Mesodermal cell (in vitro differentiated cells): ENCODE results near the gene SLC16A6.
"Not testable (repeated sequence)": the region's sequence is repeated elsewhere in the genome, so short reads cannot be mapped to it uniquely, and the experiment has no call there.

ENCODE experiments used
- H3K27ac ChIP-seq: 2 replicates; pipeline ENCODE4 v1.7.0; 2013; ENCODE audit warnings: mild to moderate bottlenecking, low read depth, low read length, moderate library complexity; ENCODE audit not compliant: severe bottlenecking
- H3K36me3 ChIP-seq: 2 replicates; pipeline ENCODE4 v1.7.1; 2013; ENCODE audit warnings: mild to moderate bottlenecking, low read length, moderate library complexity; ENCODE audit not compliant: control insufficient read depth, insufficient read depth
- H3K4me1 ChIP-seq: one replicate; pipeline ENCODE4 v1.7.1; 2013; ENCODE audit warnings: mild to moderate bottlenecking, low read length; ENCODE audit not compliant: insufficient read depth, control insufficient read depth, poor library complexity, severe bottlenecking
- H3K4me3 ChIP-seq: 2 replicates; pipeline ENCODE4 v1.7.0; 2013; ENCODE audit warnings: low read length, control low read depth, mild to moderate bottlenecking; ENCODE audit not compliant: insufficient read depth, poor library complexity, severe bottlenecking; ENCODE audit errors: extremely low read depth
- H3K9me3 ChIP-seq: 2 replicates; pipeline ENCODE4 v1.7.1; 2013; ENCODE audit warnings: mild to moderate bottlenecking, low read length, moderate library complexity; ENCODE audit not compliant: control insufficient read depth
- WGBS, 2 experiments: methylation state at CpG; one replicate each; pipeline ENCODE4 v1.1.5; 2013; ENCODE audit warnings: missing lambda C conversion rate in 2 of 2; ENCODE audit not compliant: insufficient coverage in 2 of 2; 5-methylcytosine and 5-hydroxymethylcytosine counted together

SLC16A6 gene

GRCh38 chr17:68309066-68309670, 18.2 kb upstream of the SLC16A6 start:
- H3K4me1 ChIP-seq, H3K27ac ChIP-seq, H3K4me3 ChIP-seq, H3K9me3 ChIP-seq, H3K36me3 ChIP-seq: not testable (repeated sequence)
- 92 to 95% methylated on average over 13 to 27 of the region's 28 CpGs for WGBS, 2 experiments

GRCh38 chr17:68308486-68308885, 17.6 kb upstream of the SLC16A6 start:
- H3K27ac ChIP-seq, H3K4me3 ChIP-seq: not testable (repeated sequence)
- WGBS, 2 experiments = 87% methylated on average over 3 of the region's 7 CpGs; no CpG with 5 or more reads in 1 of the 2 experiments

GRCh38 chr17:68307443-68307842, 16.5 kb upstream of the SLC16A6 start:
- Histone ChIP-seq H3K27ac (no peak overlapping the region), H3K9me3 (no peaks in the 10 kb centered on the region)

More at GRCh38 chr17:68308486-68308885, 17.6 kb upstream of the SLC16A6 start:
- not testable (repeated sequence) for H3K9me3 ChIP-seq, H3K4me1 ChIP-seq, H3K36me3 ChIP-seq

GRCh38 chr17:68306819-68307218, 15.9 kb upstream of the SLC16A6 start:
- Histone ChIP-seq H3K9me3 (no peaks in the 10 kb centered on the region), H3K36me3 (no peaks in the 10 kb centered on the region), H3K27ac (no peak overlapping the region), H3K4me1 (no peaks in the 10 kb centered on the region), H3K4me3 (no peak overlapping the region)
- WGBS, 2 experiments = 83 to 86% methylated on average over 6 of the region's 6 CpGs

More at GRCh38 chr17:68307443-68307842, 16.5 kb upstream of the SLC16A6 start:
- H3K4me1 ChIP-seq = no peaks in the 10 kb centered on the region
- WGBS, 2 experiments = 93 to 98% methylated on average over 5 to 8 of the region's 8 CpGs
- H3K36me3 ChIP-seq = no peaks in the 10 kb centered on the region
- no peak overlapping the region for H3K4me3 ChIP-seq

GRCh38 chr17:68305142-68305541, 14.2 kb upstream of the SLC16A6 start:
- Histone ChIP-seq H3K36me3 (no peaks in the 10 kb centered on the region), H3K4me3 (no peak overlapping the region), H3K4me1 (no peaks in the 10 kb centered on the region), H3K9me3 (no peaks in the 10 kb centered on the region), H3K27ac (no peak overlapping the region)
- WGBS, 2 experiments = 82 to 95% methylated on average over 3 of the region's 4 CpGs

- Histone ChIP-seq H3K4me1 (no peaks in the 10 kb centered on the region), H3K4me3 (no peak overlapping the region), H3K27ac (no peak overlapping the region), H3K36me3 (no peaks in the 10 kb centered on the region), H3K9me3 (no peaks in the 10 kb centered on the region)
- WGBS, 2 experiments = 94 to 97% methylated on average over 4 to 6 of the region's 6 CpGs
Measured at GRCh38 chr17:68304706-68305105, 13.8 kb upstream of the SLC16A6 start.

GRCh38 chr17:68302666-68303065, 11.7 kb upstream of the SLC16A6 start:
- WGBS, 2 experiments = 62 to 84% methylated on average over 3 to 4 of the region's 4 CpGs
- Histone ChIP-seq H3K4me3 (no peak overlapping the region), H3K36me3 (no peaks in the 10 kb centered on the region), H3K4me1 (no peaks in the 10 kb centered on the region), H3K9me3 (no peaks in the 10 kb centered on the region), H3K27ac (no peak overlapping the region)

- H3K9me3 ChIP-seq = no peaks in the 10 kb centered on the region
- H3K36me3 ChIP-seq = no peaks in the 10 kb centered on the region
- H3K4me3 ChIP-seq = no peak overlapping the region
- 74 to 77% methylated on average over 9 to 10 of the region's 10 CpGs for whole genome bisulfite sequencing, 2 experiments
- no peak overlapping the region for H3K27ac ChIP-seq
- H3K4me1 ChIP-seq = no peaks in the 10 kb centered on the region
Measured at GRCh38 chr17:68302066-68302564, 11.2 kb upstream of the SLC16A6 start.

- 66 to 78% methylated on average over 9 of the region's 9 CpGs for WGBS, 2 experiments
- Histone ChIP-seq H3K36me3 (no peaks in the 10 kb centered on the region), H3K9me3 (no peaks in the 10 kb centered on the region), H3K4me1 (no peaks in the 10 kb centered on the region), H3K27ac (no peak overlapping the region), H3K4me3 (no peak overlapping the region)
Measured at GRCh38 chr17:68301438-68301959, 10.6 kb upstream of the SLC16A6 start.

- 83 to 100% methylated on average over 2 to 3 of the region's 3 CpGs for WGBS, 2 experiments
- Histone ChIP-seq H3K4me1 (no peaks in the 10 kb centered on the region), H3K36me3 (no peaks in the 10 kb centered on the region)
Measured at GRCh38 chr17:68299817-68300216, 8.9 kb upstream of the SLC16A6 start.

GRCh38 chr17:68298601-68299000, 7.7 kb upstream of the SLC16A6 start:
- H3K4me3 ChIP-seq = no peak overlapping the region
- no peak overlapping the region for H3K27ac ChIP-seq
- no peaks in the 10 kb centered on the region for H3K36me3 ChIP-seq
- no peaks in the 10 kb centered on the region for H3K9me3 ChIP-seq
- H3K4me1 ChIP-seq = no peaks in the 10 kb centered on the region

More at GRCh38 chr17:68299817-68300216, 8.9 kb upstream of the SLC16A6 start:
- no peak overlapping the region for H3K27ac ChIP-seq
- no peak overlapping the region for H3K4me3 ChIP-seq
- H3K9me3 ChIP-seq = no peaks in the 10 kb centered on the region
